Measurements from ENCODE around the gene NKX1-2. TPM values are rescaled to one million over a fixed set of nuclear protein-coding genes. Genes with fewer than 3 reads are reported as not detected.

Gene NKX1-2
- total and polyA plus RNA-seq, 8 donors = not detected

DNA sequence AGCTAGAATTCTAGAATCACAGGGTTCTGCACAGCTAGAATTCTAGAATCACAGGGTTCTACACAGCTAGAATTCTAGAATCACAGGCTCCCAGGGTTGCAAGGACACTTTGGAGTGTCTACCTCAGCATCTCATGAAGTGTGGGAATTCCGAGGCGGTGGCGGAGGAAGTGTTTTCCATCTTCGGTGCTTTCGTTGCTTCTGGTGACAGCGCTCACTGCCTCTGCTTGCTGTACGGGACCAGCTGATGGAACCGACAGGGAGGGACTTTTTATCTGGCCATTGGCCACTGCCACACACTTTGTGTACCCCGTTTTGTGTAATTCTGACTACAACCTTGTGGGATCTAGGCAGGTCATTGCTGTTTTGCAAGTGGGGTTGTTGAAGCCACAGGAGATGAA lies 41.3 kb upstream of the NKX1-2 start:
- intact Hi-C loops (cut with DNase I) = no loop called here
- H3K27ac ChIP-seq = no peak overlapping the region
- ATAC-seq (no peak), FAIRE-seq (no peak), DNase-seq (no peak)
- 93 to 97% methylated on average over 9 of the region's 9 CpGs for WGBS, 2 donors
- no peak overlapping the region for H3K4me3 ChIP-seq
- no peaks in the 10 kb centered on the region for H3K27me3 ChIP-seq
- H3K9me3 ChIP-seq = no peaks in the 10 kb centered on the region
- H3K4me1 ChIP-seq = no peaks in the 10 kb centered on the region
- H3K36me3 ChIP-seq = no peaks in the 10 kb centered on the region
- TF ChIP-seq, protein P1, sequence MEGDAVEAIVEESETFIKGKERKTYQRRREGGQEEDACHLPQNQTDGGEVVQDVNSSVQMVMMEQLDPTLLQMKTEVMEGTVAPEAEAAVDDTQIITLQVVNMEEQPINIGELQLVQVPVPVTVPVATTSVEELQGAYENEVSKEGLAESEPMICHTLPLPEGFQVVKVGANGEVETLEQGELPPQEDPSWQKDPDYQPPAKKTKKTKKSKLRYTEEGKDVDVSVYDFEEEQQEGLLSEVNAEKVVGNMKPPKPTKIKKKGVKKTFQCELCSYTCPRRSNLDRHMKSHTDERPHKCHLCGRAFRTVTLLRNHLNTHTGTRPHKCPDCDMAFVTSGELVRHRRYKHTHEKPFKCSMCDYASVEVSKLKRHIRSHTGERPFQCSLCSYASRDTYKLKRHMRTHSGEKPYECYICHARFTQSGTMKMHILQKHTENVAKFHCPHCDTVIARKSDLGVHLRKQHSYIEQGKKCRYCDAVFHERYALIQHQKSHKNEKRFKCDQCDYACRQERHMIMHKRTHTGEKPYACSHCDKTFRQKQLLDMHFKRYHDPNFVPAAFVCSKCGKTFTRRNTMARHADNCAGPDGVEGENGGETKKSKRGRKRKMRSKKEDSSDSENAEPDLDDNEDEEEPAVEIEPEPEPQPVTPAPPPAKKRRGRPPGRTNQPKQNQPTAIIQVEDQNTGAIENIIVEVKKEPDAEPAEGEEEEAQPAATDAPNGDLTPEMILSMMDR (IDR thresholded peaks at IDR 0.05) = no peak

DNA sequence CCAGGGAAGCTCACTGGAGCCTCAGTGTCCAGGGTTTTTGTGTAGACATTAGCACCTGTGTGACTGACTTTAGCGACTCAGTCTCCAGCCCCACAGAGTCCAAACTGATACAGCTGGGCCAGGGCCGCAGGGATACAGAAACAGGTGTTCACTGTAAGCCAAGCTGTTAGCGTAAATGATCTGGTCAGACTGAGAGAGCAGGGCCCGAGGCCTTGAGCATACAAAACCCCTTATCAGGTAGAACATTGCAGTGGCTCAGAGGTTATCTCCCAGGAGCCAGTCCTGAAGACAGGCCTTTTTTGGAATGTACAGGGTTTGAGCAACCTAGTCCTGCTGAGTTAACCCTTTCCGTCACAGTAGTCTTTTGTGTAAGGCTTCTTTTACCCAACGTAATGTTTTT lies 36.8 kb upstream of the NKX1-2 start:
- FAIRE-seq = no peak
- 87% methylated on average over 6 of the region's 6 CpGs for WGBS, 2 donors
- no peaks in the 10 kb centered on the region for H3K27me3 ChIP-seq

DNA sequence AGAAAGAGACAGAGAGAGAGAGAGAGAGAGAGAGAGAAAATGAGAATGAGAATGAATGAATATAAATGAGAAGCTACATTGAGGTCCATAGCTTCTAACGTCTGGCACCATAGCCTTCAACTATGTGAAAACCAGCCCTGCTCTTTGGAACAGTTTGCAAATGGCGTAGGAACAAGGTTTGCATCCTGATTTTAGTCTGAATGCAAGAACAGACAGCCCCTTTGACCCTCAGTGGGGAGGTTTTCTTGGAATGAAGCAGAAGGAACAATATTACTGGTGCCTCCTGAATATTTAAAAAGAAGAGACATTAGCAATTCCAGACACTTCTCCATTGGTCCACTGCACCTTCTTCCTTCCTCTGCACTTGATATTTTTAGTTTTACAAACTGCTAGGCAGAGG lies 34.8 kb upstream of the NKX1-2 start:
- Histone ChIP-seq H3K9me3 (no peaks in the 10 kb centered on the region), H3K27me3 (no peaks in the 10 kb centered on the region), H3K36me3 (no peaks in the 10 kb centered on the region), H3K4me1 (no peaks in the 10 kb centered on the region), H3K4me3 (no peak overlapping the region), H3K27ac (no peak overlapping the region)
- ATAC-seq = no peak
- 85 to 88% methylated on average over 2 of the region's 2 CpGs for WGBS, 2 donors
- FAIRE-seq = no peak
- TF ChIP-seq, protein P1 (IDR thresholded peaks at IDR 0.05) = no peak
- intact Hi-C loops (cut with DNase I) = no loop called here
- DNase-seq = no peak

More for the DNA sequence above, 36.8 kb upstream of the NKX1-2 start:
- ATAC-seq (no peak), DNase-seq (no peak)
- intact Hi-C loops (cut with DNase I) = no loop called here
- no peak overlapping the region for H3K4me3 ChIP-seq
- H3K36me3 ChIP-seq = no peaks in the 10 kb centered on the region
- TF ChIP-seq, protein P1 (IDR thresholded peaks at IDR 0.05) = no peak
- no peaks in the 10 kb centered on the region for H3K4me1 ChIP-seq
- no peak overlapping the region for H3K27ac ChIP-seq
- no peaks in the 10 kb centered on the region for H3K9me3 ChIP-seq

DNA sequence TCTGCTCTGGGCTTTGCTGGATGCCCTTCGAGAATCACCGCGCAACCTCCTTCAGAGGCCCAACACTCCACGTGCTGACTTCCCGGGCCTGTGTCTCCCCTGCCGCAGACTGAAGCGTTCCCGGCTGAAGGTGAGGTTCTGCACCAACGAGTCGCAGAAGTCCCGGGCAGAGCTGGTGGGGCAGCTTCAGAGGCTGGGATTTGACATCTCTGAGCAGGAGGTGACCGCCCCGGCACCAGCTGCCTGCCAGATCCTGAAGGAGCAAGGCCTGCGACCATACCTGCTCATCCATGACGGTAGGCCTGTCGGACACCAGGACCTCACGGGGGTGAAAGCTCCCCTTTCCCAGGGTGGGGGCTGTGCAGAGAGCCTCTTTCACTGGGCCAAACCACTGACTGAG lies 34.2 kb upstream of the NKX1-2 start:
- FAIRE-seq (no peak), DNase-seq (no peak), ATAC-seq (no peak)
- intact Hi-C loops (cut with DNase I) = no loop called here
- WGBS, 2 donors = 94 to 96% methylated on average over 17 of the region's 17 CpGs
- no peak overlapping the region for H3K4me3 ChIP-seq
- H3K27ac ChIP-seq = no peak overlapping the region
- H3K36me3 ChIP-seq = no peaks in the 10 kb centered on the region
- H3K4me1 ChIP-seq = no peaks in the 10 kb centered on the region
- H3K27me3 ChIP-seq = no peaks in the 10 kb centered on the region
- no peaks in the 10 kb centered on the region for H3K9me3 ChIP-seq
- TF ChIP-seq, protein P1 (IDR thresholded peaks at IDR 0.05) = no peak

DNA sequence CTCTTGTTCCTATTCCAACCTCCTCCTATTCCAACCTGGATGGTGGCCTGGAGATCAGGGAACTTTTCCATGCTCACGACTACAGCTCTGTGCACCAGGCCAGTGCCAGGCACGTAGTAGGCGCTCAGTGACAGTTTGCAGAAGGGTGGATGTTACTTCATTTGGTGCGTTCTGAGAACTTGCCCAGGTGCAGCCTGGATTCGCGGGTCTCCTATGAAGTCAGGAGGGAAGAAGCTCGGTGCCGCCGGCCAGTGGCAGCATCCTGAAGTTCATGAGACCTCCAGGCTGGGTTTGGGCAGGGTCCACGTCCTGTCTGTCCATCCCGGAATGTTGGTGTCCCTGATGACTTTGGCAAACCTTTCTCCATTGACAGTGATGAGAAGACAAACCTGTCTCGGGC lies 33.0 kb upstream of the NKX1-2 start:
- no peak overlapping the region for H3K4me3 ChIP-seq
- FAIRE-seq (no peak), DNase-seq (no peak), ATAC-seq (no peak)
- no peak overlapping the region for H3K27ac ChIP-seq
- intact Hi-C loops (cut with DNase I) = no loop called here
- H3K27me3 ChIP-seq = no peaks in the 10 kb centered on the region
- H3K36me3 ChIP-seq = no peaks in the 10 kb centered on the region
- no peaks in the 10 kb centered on the region for H3K4me1 ChIP-seq
- 79 to 83% methylated on average over 12 of the region's 12 CpGs for WGBS, 2 donors
- H3K9me3 ChIP-seq = no peaks in the 10 kb centered on the region
- TF ChIP-seq, protein P1 (IDR thresholded peaks at IDR 0.05) = no peak
